Upper lobe of left lung (tissue), 6 donors: ENCODE measurements around the gene CLDN6. TPM values are rescaled to one million over a fixed set of nuclear protein-coding genes. Genes with fewer than 3 reads are reported as not detected.

Source experiments
- ATAC-seq, 2 donors: fragments of 200-7000 bp; cut with Tn5 transposase; one replicate each; pipeline ENCODE4 v1.9.1; 2022; ENCODE audit warnings: mild to moderate bottlenecking in 2 of 2, moderate library complexity in 2 of 2; ENCODE audit not compliant: low FRiP score in 2 of 2
- DNase-seq, 2 donors: peaks; one replicate each; pipeline ENCODE4 v3.0.0-alpha.2; 2019 to 2020
- H3K27ac ChIP-seq, 4 donors: fragments of 200-600 bp; sonication (generic); one replicate each; pipeline ENCODE4 v1.5.1; 2016 to 2019
- H3K27me3 ChIP-seq, 4 donors: fragments of 200-600 bp; sonication (generic); one replicate each; pipeline ENCODE4 v1.5.1; 2017 to 2019
- H3K36me3 ChIP-seq, 4 donors: fragments of 200-600 bp; sonication (generic); one replicate each; pipeline ENCODE4 v1.5.1; 2016 to 2019
- H3K4me1 ChIP-seq, 4 donors: fragments of 200-600 bp; sonication (generic); one replicate each; pipeline ENCODE4 v1.5.1; 2018 to 2019
- H3K4me3 ChIP-seq, 4 donors: fragments of 200-600 bp; sonication (generic); one replicate each; pipeline ENCODE4 v1.5.1; 2017 to 2019; ENCODE audit warnings: mild to moderate bottlenecking in 2 of 4, moderate library complexity in 1 of 4
- H3K9me3 ChIP-seq, 4 donors: fragments of 200-600 bp; sonication (generic); one replicate each; pipeline ENCODE4 v1.5.1; 2018 to 2019
- EP300 ChIP-seq, 4 donors: sonication (generic); formaldehyde crosslinking; IDR thresholded peaks; one replicate each; pipeline ENCODE4 v1.5.1; 2017; ENCODE audit warnings: antibody characterized with exemption in 4 of 4, control low read depth in 2 of 4
- POLR2A ChIP-seq, 4 donors: fragments of 450-650 bp; IDR thresholded peaks; one replicate each; pipeline ENCODE4 v1.5.1; 2016 to 2017; ENCODE audit warnings: antibody characterized with exemption in 4 of 4, mild to moderate bottlenecking in 2 of 4
- POLR2AphosphoS5 ChIP-seq, 2 donors: sonication (generic); formaldehyde crosslinking; IDR thresholded peaks; one replicate each; pipeline ENCODE4 v1.5.1; 2017; ENCODE audit warnings: antibody characterized with exemption in 2 of 2
- WGBS, 2 donors: methylation state at CpG; one replicate each; pipeline ENCODE4 v1.1.5; 2017 to 2018; 5-methylcytosine and 5-hydroxymethylcytosine counted together
- total RNA-seq, 6 donors: library from RNA; depleted of rRNA in 4 of 6; stranded (reverse); fragments of >200 nt in 4 of 6; gene quantifications; one replicate each; pipeline versions ENCODE4 v1.1.0 to v1.2.1, GENCODE V29; 2016 to 2021
- TF ChIP-seq, protein P1 (sequence below), 6 experiments: fragments of 450-650 bp in 4 of 6; fragments of 200-600 bp in 2 of 6; sonication (generic) in 2 of 6; IDR thresholded peaks; one replicate each; pipeline ENCODE4 v1.5.1; 2016 to 2019; ENCODE audit warnings: antibody characterized with exemption in 6 of 6
- donor health status: DM: no; HTN: no; CAD: no; lungs with moderate emphysema.
- donor health status: DM: no; HTN: yes; CAD: no; lungs with severe emphysema.

CLDN6 gene
- total RNA-seq, 6 donors from 2014 or later = 0.30 to 1.9 (median 0.72) TPM; not detected in 3

DNA sequence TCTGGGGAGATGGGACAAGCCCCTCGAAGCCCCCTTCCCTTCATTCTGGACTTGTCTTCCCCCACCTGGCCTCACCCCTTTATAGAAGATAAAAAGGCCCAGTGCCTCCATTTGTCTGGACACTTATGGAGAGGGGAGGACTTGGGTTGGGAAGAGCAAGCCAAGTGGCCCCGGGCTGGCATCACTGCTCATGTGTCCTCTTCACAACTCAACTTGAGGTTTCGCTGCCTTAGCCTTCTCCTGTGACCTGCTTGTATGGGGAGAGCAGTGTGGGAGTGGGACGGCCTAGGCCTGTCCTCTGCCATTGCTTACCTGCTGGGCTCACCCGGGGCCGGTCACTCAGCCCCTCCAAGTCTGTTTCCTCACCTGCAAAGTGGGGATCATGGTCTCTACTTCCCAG is 47.4 kb downstream of the CLDN6 start:
- TF ChIP-seq POLR2A (IDR thresholded peaks at IDR 0.05) = no peak
- TF ChIP-seq POLR2AphosphoS5 (IDR thresholded peaks at IDR 0.05) = no peak
- TF ChIP-seq, protein P1, sequence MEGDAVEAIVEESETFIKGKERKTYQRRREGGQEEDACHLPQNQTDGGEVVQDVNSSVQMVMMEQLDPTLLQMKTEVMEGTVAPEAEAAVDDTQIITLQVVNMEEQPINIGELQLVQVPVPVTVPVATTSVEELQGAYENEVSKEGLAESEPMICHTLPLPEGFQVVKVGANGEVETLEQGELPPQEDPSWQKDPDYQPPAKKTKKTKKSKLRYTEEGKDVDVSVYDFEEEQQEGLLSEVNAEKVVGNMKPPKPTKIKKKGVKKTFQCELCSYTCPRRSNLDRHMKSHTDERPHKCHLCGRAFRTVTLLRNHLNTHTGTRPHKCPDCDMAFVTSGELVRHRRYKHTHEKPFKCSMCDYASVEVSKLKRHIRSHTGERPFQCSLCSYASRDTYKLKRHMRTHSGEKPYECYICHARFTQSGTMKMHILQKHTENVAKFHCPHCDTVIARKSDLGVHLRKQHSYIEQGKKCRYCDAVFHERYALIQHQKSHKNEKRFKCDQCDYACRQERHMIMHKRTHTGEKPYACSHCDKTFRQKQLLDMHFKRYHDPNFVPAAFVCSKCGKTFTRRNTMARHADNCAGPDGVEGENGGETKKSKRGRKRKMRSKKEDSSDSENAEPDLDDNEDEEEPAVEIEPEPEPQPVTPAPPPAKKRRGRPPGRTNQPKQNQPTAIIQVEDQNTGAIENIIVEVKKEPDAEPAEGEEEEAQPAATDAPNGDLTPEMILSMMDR (IDR thresholded peaks at IDR 0.05) = no peak
- no peak for TF ChIP-seq EP300 (IDR thresholded peaks at IDR 0.05)
- Histone ChIP-seq H3K9me3 (no peaks in the 10 kb centered on the region), H3K27ac (peak overlapping the region in 2 of 4 donors; percentile 29 to 80), H3K36me3 (no peaks in the 10 kb centered on the region), H3K27me3 (peaks cover 0 to 28% (median 21%) of the 10 kb centered on the region in 4 donors), H3K4me3 (peak overlapping the region in 3 of 4 donors; percentile 72 to 89 (median 88)), H3K4me1 (peaks cover 26 to 48% (median 34%) of the 10 kb centered on the region in 4 donors)
- no peak for ATAC-seq
- WGBS, 2 donors = 82% methylated on average over 5 to 6 of the region's 6 CpGs
- DNase-seq = no peak

DNA sequence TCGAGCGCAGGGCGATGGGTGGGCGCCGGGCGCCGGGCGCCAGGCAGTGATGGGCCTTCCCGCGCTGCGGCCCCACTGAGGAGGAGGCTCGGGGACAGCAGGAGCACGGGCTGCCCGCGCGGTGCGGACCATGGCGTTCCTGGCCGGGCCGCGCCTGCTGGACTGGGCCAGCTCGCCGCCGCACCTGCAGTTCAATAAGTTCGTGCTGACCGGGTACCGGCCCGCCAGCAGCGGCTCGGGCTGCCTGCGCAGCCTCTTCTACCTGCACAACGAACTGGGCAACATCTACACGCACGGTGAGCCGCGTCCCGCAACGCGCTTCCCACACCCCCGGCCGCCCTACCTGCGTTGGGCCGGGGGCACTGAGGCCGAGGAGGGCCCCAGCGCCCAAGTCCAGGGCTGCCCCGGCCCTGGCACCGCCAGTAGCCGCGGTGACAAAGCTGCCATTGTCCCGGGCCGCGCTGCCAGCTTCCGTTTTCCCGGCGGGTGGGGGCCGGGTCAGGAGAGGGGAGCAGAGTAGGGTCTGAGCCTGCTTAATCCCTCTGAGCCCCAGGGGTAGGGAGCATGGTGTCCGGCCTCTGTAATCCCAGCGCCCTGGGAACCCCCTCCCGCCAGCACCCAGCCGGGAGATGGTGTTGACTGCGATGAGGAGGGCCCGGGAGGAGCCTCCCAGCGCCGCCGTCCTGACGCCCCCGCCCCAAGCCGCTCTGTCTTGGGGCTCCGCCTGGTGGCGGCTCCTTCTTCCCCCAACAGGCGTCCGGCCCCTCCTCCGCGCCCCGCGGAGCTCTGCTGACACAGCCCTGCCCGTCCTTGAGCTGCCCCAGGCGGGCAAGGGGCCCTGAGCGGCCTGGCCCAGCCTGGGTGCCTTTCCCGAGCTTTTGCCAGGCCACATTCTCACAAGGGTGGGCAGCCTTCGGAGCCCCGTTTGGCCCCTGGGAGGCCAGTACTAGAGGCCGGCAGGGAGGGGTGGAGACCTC is 48.1 kb downstream of the CLDN6 start:
- peaks cover 0 to 35% (median 27%) of the 10 kb centered on the region in 4 donors for H3K27me3 ChIP-seq
- H3K9me3 ChIP-seq = no peaks in the 10 kb centered on the region
- no peaks in the 10 kb centered on the region for H3K36me3 ChIP-seq
- peak overlapping the region; percentile 72 to 89 (median 82) for H3K4me3 ChIP-seq
- TF ChIP-seq POLR2AphosphoS5 (IDR thresholded peaks at IDR 0.05) = peak in 1 of 2 donors; percentile 17
- no peak for TF ChIP-seq EP300 (IDR thresholded peaks at IDR 0.05)
- peak in 1 of 4 donors; percentile 19 for TF ChIP-seq POLR2A (IDR thresholded peaks at IDR 0.05)
- TF ChIP-seq, protein P1 (IDR thresholded peaks at IDR 0.05) = peak; percentile 28 to 64 (median 52)
- peak; percentile 57 to 59 for ATAC-seq
- H3K27ac ChIP-seq = peak overlapping the region; percentile 40 to 80 (median 54)
- peaks cover 32 to 55% (median 40%) of the 10 kb centered on the region in 4 donors for H3K4me1 ChIP-seq
- 5 to 14% methylated on average over 6 to 22 of the region's 83 CpGs for WGBS, 2 donors
- DNase-seq = peak; percentile 73 to 92

DNA sequence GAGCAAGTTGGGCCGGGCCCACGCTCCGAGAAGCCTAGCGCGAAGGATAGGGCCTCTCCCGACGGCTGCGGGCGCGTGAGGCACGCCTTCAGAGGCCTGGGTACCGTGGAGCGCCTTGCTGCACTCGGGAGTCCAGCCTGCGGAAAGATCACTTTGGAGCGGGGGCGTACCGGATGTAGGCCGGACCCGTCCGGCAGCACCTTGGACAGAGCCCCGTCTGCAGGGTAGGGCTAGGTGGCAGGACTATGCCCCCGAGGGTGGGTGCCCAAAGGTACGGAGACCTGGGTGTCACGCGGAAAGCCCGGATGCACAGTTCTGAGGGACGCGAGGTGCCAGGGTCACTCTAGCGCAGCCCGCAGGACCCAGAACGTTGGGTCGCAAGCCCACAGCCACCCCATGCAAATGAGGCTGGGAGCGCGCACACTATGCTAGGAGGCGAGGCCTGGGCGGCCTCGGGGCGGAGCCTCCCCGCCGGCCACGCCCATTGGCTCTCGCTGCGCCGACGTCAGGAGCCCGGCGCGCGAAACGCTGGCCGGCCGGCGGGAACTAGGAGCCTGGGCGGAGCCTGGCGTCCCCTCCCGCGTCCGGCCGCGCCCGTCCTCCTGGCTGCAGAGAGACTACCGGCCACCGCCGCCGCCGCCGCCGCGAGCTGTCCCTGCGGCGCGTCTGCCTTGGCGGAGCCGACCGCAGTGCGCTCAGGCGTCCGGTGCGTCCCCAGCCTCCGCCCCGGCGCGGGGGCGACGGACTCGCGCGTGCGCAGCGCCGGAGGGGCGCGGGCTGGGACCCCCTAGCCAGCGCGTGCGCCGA is 49.0 kb downstream of the CLDN6 start, which contains the start of gene PAQR4:
Gene PAQR4, plus strand, starts transcription at position 611 of the 807 bp plus-strand sequence. CDS start 327 bp downstream, outside the sequence.
- peaks cover 41 to 64% (median 49%) of the 10 kb centered on the region in 4 donors for H3K4me1 ChIP-seq
- peaks cover 0 to 44% (median 32%) of the 10 kb centered on the region in 4 donors for H3K27me3 ChIP-seq
- H3K4me3 ChIP-seq = peak within 1 kb of the TSS; percentile 72 to 89 (median 82)
- peak; percentile 92 to 98 for DNase-seq
- ATAC-seq = peak; percentile 92 to 95
- no peaks in the 10 kb centered on the region for H3K9me3 ChIP-seq
- 5% methylated on average over 32 of the region's 98 CpGs; no CpG with 5 or more reads in 1 of the 2 donors for WGBS, 2 donors
- peak within 1 kb of the TSS; percentile 40 to 80 (median 54) for H3K27ac ChIP-seq
- no peaks in the 10 kb centered on the region for H3K36me3 ChIP-seq
- TF ChIP-seq, protein P1 (IDR thresholded peaks at IDR 0.05) = peak in 3 of 6 experiments; percentile 11 to 37 (median 35)
- TF ChIP-seq EP300 (IDR thresholded peaks at IDR 0.05) (no peak), POLR2A (IDR thresholded peaks at IDR 0.05) (peak in 1 of 4 donors; percentile 63), POLR2AphosphoS5 (IDR thresholded peaks at IDR 0.05) (peak in 1 of 2 donors; percentile 15)

DNA sequence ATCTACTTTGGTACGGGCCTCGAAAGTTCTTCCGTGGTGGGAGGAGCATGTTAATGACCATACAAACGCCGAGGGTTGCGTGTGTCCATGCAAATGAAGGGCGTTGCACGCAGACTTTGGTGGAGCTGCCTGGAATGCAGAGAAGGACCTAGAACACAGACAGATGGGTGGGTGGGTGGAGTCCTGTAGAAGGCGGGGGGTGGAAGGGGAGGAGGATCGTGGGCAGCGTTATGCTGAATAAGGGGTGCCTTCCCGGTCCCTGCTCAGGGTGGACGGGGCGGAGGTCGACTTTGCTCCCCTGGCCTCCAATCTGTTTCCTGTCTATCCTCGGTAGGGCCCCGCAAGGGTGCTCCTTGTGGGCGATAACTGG is 49.6 kb downstream of the CLDN6 start:
- TF ChIP-seq POLR2AphosphoS5 (IDR thresholded peaks at IDR 0.05) = no peak
- TF ChIP-seq, protein P1 (IDR thresholded peaks at IDR 0.05) = no peak
- TF ChIP-seq EP300 (IDR thresholded peaks at IDR 0.05) = no peak
- TF ChIP-seq POLR2A (IDR thresholded peaks at IDR 0.05) = no peak
- ATAC-seq (no peak), DNase-seq (no peak)
- H3K4me3 ChIP-seq = peak overlapping the region in 3 of 4 donors; percentile 72 to 89 (median 88)
- H3K27ac ChIP-seq = no peak overlapping the region
- WGBS, 2 donors = 13% methylated on average over 15 to 17 of the region's 18 CpGs
- no peaks in the 10 kb centered on the region for H3K9me3 ChIP-seq
- peaks cover 47 to 70% (median 55%) of the 10 kb centered on the region in 4 donors for H3K4me1 ChIP-seq
- H3K27me3 ChIP-seq = peaks cover 0 to 50% (median 36%) of the 10 kb centered on the region in 4 donors
- H3K36me3 ChIP-seq = no peaks in the 10 kb centered on the region
